Panc1 (cell line): ENCODE results near the gene MT1B. TPM values are rescaled to one million over a fixed set of nuclear protein-coding genes. Genes with fewer than 3 reads are reported as not detected.

ENCODE experiments used
- ATAC-seq: fragments of 200-7000 bp; cut with Tn5 transposase; 2 replicates; pipeline ENCODE4 v1.9.1; 2020; ENCODE audit warnings: mild to moderate bottlenecking, moderate library complexity
- BruUV-seq: library from RNA; stranded (reverse); fragments of 400-500 nt; replicated peaks from 2 replicates; lab custom pipeline; 2021; lab: Mats Ljungman, UMichigan
- CTCF ChIA-PET: fragments of 300-600 bp; sonication (Branson Sonifier 250); formaldehyde crosslinking; loops from one replicate; lab custom pipeline; 2022; ENCODE audit warnings: antibody characterized with exemption; lab: Charles Lee
- POLR2A ChIA-PET: fragments of 300-600 bp; sonication (Branson Sonifier 250); formaldehyde crosslinking; loops from one replicate; lab custom pipeline; 2022; ENCODE audit warnings: antibody characterized with exemption; lab: Charles Lee
- DNase-seq: peaks from one replicate; pipeline ENCODE4 v3.0.0-alpha.2; 2010; ENCODE audit warnings: low read depth, low spot score
- H3K27ac ChIP-seq: 2 replicates; pipeline ENCODE4 v1.5.1; 2011; ENCODE audit warnings: mild to moderate bottlenecking, low read length, inconsistent platforms
- H3K27me3 ChIP-seq: fragments of 200-500 bp; sonication (Bioruptor generic); 2 replicates; pipeline ENCODE4 v1.6.0; 2014; ENCODE audit warnings: low read length, inconsistent platforms; ENCODE audit not compliant: control insufficient read depth, insufficient read depth
- H3K36me3 ChIP-seq: fragments of 200-500 bp; sonication (Bioruptor generic); 2 replicates; pipeline ENCODE4 v1.5.1; 2014; ENCODE audit warnings: inconsistent platforms, mild to moderate bottlenecking, low read length, moderate library complexity; ENCODE audit not compliant: control insufficient read depth, insufficient read depth
- H3K4me1 ChIP-seq: 2 replicates; pipeline ENCODE4 v1.5.1; 2011; ENCODE audit warnings: inconsistent platforms, mild to moderate bottlenecking, low read length, moderate library complexity; ENCODE audit not compliant: control insufficient read depth, insufficient read depth
- H3K4me3 ChIP-seq, 2 experiments: 2 replicates each; pipeline ENCODE4 v1.5.1; 2011 to 2012; ENCODE audit warnings: low read depth in 2 of 2, low read length in 2 of 2, mild to moderate bottlenecking in 2 of 2, inconsistent platforms in 1 of 2, moderate library complexity in 1 of 2
- H3K9me3 ChIP-seq: fragments of 200-500 bp; sonication (Bioruptor generic); 2 replicates; pipeline ENCODE4 v1.5.1; 2014; ENCODE audit warnings: low read depth, mild to moderate bottlenecking, inconsistent platforms, low read length, moderate library complexity; ENCODE audit not compliant: control insufficient read depth, insufficient read depth
- POLR2AphosphoS5 ChIP-seq: IDR thresholded peaks from 2 replicates; pipeline ENCODE4 v1.6.1; 2012; ENCODE audit warnings: mild to moderate bottlenecking, low read depth, low read length, moderate library complexity
- SIN3A ChIP-seq: IDR thresholded peaks from 2 replicates; pipeline ENCODE4 v1.6.1; 2012; ENCODE audit warnings: low read depth, mild to moderate bottlenecking, low read length, moderate library complexity, borderline replicate concordance; ENCODE audit not compliant: insufficient read depth
- TCF7L2 ChIP-seq: IDR thresholded peaks from 2 replicates; pipeline ENCODE4 v1.6.1; 2011; ENCODE audit warnings: mild to moderate bottlenecking, low read depth, low read length, inconsistent platforms
- in situ Hi-C: cut with HindIII; loops from 2 replicates; pipeline ENCODE4 v1.10.0; 2016; ENCODE audit warnings: low sequenced_read_pairs, low pct_unique_long_range_greater_than_20kb
- intact Hi-C: fragments of 100-400 bp; cut with micrococcal nuclease; formaldehyde crosslinking; loops from one replicate; pipeline ENCODE4 v1.10.0; 2022; ENCODE audit not compliant: unreplicated experiment
- total RNA-seq: library from RNA; stranded (reverse); gene quantifications from one replicate; pipeline ENCODE4 v1.2.1, GENCODE V29; 2021; ENCODE audit not compliant: unreplicated experiment
- TF ChIP-seq, protein P1 (sequence below): fragments of 450-650 bp; IDR thresholded peaks from 2 replicates; pipeline ENCODE4 v1.5.1; 2017; ENCODE audit warnings: mild to moderate bottlenecking
- TF ChIP-seq, protein P2 (sequence below), 2 experiments: IDR thresholded peaks; 2 replicates each; pipeline ENCODE4 v1.6.1; 2011 to 2012; ENCODE audit warnings: low read depth in 2 of 2, control low read depth in 1 of 2, low read length in 1 of 2, mild to moderate bottlenecking in 1 of 2, moderate library complexity in 1 of 2; ENCODE audit not compliant: insufficient read depth in 1 of 2

MT1B gene
- total RNA-seq, 1 experiment from 2014 or later, result not detected

DNA sequence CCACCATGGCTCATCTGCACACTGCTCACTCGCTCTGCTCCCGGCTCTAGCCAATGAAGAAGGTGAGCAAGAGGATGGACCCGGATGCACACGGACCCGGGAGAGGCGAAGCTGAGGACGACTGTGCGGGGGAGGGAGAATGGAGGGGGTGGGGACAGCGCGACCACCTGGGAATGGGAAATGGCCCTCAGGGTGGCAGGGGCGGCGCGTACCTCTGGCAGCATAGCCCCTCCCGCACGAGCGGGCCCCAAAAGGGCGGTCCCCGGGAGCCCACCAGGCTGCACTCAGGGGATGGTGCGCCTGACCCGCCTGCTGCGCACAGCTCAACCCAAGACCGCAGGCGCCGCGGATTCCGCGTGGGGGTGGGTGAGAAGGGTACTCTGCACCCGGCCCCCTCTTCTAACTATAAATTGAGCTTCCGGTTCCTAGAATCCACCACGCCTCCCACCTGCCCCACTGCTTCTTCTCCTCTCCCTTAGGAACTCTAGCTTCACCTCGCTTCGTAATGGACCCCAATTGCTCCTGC is 24.1 kb downstream of the MT1B start:
- intact Hi-C loops (no loop called here), in situ Hi-C loops (no loop called here)
- no peak overlapping the region for H3K27ac ChIP-seq
- TF ChIP-seq, protein P1, sequence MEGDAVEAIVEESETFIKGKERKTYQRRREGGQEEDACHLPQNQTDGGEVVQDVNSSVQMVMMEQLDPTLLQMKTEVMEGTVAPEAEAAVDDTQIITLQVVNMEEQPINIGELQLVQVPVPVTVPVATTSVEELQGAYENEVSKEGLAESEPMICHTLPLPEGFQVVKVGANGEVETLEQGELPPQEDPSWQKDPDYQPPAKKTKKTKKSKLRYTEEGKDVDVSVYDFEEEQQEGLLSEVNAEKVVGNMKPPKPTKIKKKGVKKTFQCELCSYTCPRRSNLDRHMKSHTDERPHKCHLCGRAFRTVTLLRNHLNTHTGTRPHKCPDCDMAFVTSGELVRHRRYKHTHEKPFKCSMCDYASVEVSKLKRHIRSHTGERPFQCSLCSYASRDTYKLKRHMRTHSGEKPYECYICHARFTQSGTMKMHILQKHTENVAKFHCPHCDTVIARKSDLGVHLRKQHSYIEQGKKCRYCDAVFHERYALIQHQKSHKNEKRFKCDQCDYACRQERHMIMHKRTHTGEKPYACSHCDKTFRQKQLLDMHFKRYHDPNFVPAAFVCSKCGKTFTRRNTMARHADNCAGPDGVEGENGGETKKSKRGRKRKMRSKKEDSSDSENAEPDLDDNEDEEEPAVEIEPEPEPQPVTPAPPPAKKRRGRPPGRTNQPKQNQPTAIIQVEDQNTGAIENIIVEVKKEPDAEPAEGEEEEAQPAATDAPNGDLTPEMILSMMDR, result no peak
- TF ChIP-seq POLR2AphosphoS5, result no peak
- TF ChIP-seq, protein P2, sequence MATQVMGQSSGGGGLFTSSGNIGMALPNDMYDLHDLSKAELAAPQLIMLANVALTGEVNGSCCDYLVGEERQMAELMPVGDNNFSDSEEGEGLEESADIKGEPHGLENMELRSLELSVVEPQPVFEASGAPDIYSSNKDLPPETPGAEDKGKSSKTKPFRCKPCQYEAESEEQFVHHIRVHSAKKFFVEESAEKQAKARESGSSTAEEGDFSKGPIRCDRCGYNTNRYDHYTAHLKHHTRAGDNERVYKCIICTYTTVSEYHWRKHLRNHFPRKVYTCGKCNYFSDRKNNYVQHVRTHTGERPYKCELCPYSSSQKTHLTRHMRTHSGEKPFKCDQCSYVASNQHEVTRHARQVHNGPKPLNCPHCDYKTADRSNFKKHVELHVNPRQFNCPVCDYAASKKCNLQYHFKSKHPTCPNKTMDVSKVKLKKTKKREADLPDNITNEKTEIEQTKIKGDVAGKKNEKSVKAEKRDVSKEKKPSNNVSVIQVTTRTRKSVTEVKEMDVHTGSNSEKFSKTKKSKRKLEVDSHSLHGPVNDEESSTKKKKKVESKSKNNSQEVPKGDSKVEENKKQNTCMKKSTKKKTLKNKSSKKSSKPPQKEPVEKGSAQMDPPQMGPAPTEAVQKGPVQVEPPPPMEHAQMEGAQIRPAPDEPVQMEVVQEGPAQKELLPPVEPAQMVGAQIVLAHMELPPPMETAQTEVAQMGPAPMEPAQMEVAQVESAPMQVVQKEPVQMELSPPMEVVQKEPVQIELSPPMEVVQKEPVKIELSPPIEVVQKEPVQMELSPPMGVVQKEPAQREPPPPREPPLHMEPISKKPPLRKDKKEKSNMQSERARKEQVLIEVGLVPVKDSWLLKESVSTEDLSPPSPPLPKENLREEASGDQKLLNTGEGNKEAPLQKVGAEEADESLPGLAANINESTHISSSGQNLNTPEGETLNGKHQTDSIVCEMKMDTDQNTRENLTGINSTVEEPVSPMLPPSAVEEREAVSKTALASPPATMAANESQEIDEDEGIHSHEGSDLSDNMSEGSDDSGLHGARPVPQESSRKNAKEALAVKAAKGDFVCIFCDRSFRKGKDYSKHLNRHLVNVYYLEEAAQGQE (IDR thresholded peaks at IDR 0.05; ENCODE audit: insufficient read depth in 1 of 2, low read depth in 2 of 2, low read length in 1 of 2), result no peak
- no peak for TF ChIP-seq SIN3A
- no peak for TF ChIP-seq TCF7L2
- no peaks in the 10 kb centered on the region for H3K4me1 ChIP-seq
- H3K4me3 ChIP-seq, result no peak overlapping the region
- ChIA-PET CTCF (no interaction called here), POLR2A (no interaction called here)
- no peak for DNase-seq
- no TSS peak for BruUV-seq
- no peaks in the 10 kb centered on the region for H3K27me3 ChIP-seq
- H3K36me3 ChIP-seq, result no peaks in the 10 kb centered on the region
- no peak for ATAC-seq
- H3K9me3 ChIP-seq, result no peaks in the 10 kb centered on the region

DNA sequence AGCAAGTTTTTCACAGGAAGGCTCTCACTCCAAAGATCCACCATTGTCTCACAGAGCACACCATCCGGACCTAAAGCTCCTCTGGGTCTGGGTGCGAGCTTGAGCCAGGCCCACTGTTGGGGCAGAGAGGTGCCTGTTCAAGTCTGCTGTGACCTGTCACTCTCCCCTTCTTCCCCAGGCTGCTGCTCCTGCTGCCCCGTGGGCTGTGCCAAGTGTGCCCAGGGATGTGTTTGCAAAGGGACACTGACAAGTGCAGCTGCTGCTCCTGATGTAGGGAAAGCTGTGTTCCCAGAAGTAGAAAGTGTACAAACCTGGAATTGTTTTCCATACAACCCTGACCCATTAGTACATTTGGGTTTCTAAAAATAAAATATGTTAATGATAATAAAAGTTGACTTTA is 25.8 kb downstream of the MT1B start:
- H3K36me3 ChIP-seq, result no peaks in the 10 kb centered on the region
- ATAC-seq (no peak), DNase-seq (no peak)
- in situ Hi-C loops, result no loop called here
- H3K27me3 ChIP-seq, result no peaks in the 10 kb centered on the region
- H3K27ac ChIP-seq, result no peak overlapping the region
- H3K9me3 ChIP-seq, result no peaks in the 10 kb centered on the region
- POLR2A ChIA-PET, result interaction anchor here (0.6 kb wide), 1 partner anchor 25 kb away, joined by 6 read pairs; no protein-coding TSS in a partner anchor
- TF ChIP-seq, protein P2 (IDR thresholded peaks at IDR 0.05; ENCODE audit: insufficient read depth in 1 of 2, low read depth in 2 of 2, low read length in 1 of 2), result no peak
- TF ChIP-seq TCF7L2 (no peak), SIN3A (no peak), POLR2AphosphoS5 (no peak)
- TF ChIP-seq, protein P1, result no peak
- H3K4me1 ChIP-seq, result no peaks in the 10 kb centered on the region; the same call in 1 of the 2 replicates
- no peak overlapping the region for H3K4me3 ChIP-seq
- intact Hi-C loops, result no loop called here
- BruUV-seq, result no TSS peak
- CTCF ChIA-PET, result no interaction called here
